GM12878 (cell line): ENCODE results near the gene HOXB3. TPM values are rescaled to one million over a fixed set of nuclear protein-coding genes. Genes with fewer than 3 reads are reported as not detected.

ENCODE experiments used
- BMI1 ChIP-seq: fragments of 450-650 bp; IDR thresholded peaks from 2 replicates; pipeline ENCODE4 v1.6.1; 2016; ENCODE audit warnings: mild to moderate bottlenecking, moderate library complexity, borderline replicate concordance
- E2F8 ChIP-seq: fragments of 450-650 bp; IDR thresholded peaks from 2 replicates; pipeline ENCODE4 v1.6.1; 2018; ENCODE audit warnings: mild to moderate bottlenecking, low read depth, moderate library complexity; ENCODE audit not compliant: partially characterized antibody
- EP300 ChIP-seq, 2 experiments: fragments of 150-350 bp in 1 of 2; IDR thresholded peaks; 2 replicates each; pipeline ENCODE4 v1.6.1; 2011 to 2012; ENCODE audit warnings: low read depth in 2 of 2, low read length in 2 of 2, borderline replicate concordance in 1 of 2, improper control_type of control experiment in 1 of 2, inconsistent platforms in 1 of 2; ENCODE audit not compliant: control insufficient read depth in 1 of 2
- HDAC6 ChIP-seq: fragments of 200-600 bp; sonication (generic); IDR thresholded peaks from one replicate; pipeline ENCODE4 v1.8.0; 2017; ENCODE audit warnings: antibody characterized with exemption; ENCODE audit not compliant: unreplicated experiment
- IRF4 ChIP-seq: IDR thresholded peaks from 2 replicates; pipeline ENCODE4 v1.6.1; 2011; ENCODE audit warnings: low read depth, low read length
- MYC ChIP-seq: IDR thresholded peaks from 2 replicates; pipeline ENCODE4 v1.6.1; 2011; ENCODE audit warnings: mild to moderate bottlenecking, low read length, moderate library complexity, inconsistent platforms; ENCODE audit not compliant: insufficient read depth, insufficient replicate concordance, insufficient read length, severe bottlenecking
- NR2C1 ChIP-seq: fragments of 450-650 bp; IDR thresholded peaks from 2 replicates; pipeline ENCODE4 v1.6.1; 2017; ENCODE audit warnings: antibody characterized with exemption, mild to moderate bottlenecking, moderate library complexity
- PAX5 ChIP-seq: IDR thresholded peaks from 2 replicates; pipeline ENCODE4 v1.6.1; 2011; ENCODE audit warnings: low read depth, low read length, borderline replicate concordance
- POLR2A ChIP-seq: IDR thresholded peaks from 2 replicates; pipeline ENCODE4 v1.6.1; 2011; ENCODE audit warnings: low read depth, mild to moderate bottlenecking, low read length
- PRDM15 ChIP-seq: fragments of 450-650 bp; formaldehyde crosslinking; IDR thresholded peaks from 2 replicates; pipeline ENCODE4 v1.4.0; 2020; ENCODE audit warnings: mild to moderate bottlenecking, moderate library complexity
- RELB ChIP-seq: fragments of 450-650 bp; IDR thresholded peaks from 2 replicates; pipeline ENCODE4 v1.6.1; 2017; ENCODE audit warnings: low read depth, mild to moderate bottlenecking, moderate library complexity
- RUNX3 ChIP-seq: IDR thresholded peaks from 2 replicates; pipeline ENCODE4 v1.6.1; 2012; ENCODE audit warnings: low read length, inconsistent platforms
- SIX5 ChIP-seq: IDR thresholded peaks from 2 replicates; pipeline ENCODE4 v1.6.1; 2011; ENCODE audit warnings: mild to moderate bottlenecking, low read depth, low read length, moderate library complexity; ENCODE audit not compliant: severe bottlenecking
- SPI1 ChIP-seq: IDR thresholded peaks from 2 replicates; pipeline ENCODE4 v1.6.1; 2011; ENCODE audit warnings: low read depth, mild to moderate bottlenecking, low read length, moderate library complexity, borderline replicate concordance; ENCODE audit not compliant: insufficient read depth
- SREBF1 ChIP-seq: IDR thresholded peaks from 2 replicates; pipeline ENCODE4 v1.6.1; 2012; ENCODE audit warnings: mild to moderate bottlenecking, low read length
- SUPT20H ChIP-seq: IDR thresholded peaks from 2 replicates; pipeline ENCODE4 v1.6.1; 2011; ENCODE audit warnings: low read depth, mild to moderate bottlenecking, low read length, moderate library complexity, borderline replicate concordance; ENCODE audit not compliant: control insufficient read depth
- polyA plus RNA-seq, 11 experiments: library from polyadenylated mRNA; depleted of rRNA in 4 of 11; unstranded in 6 of 11; stranded (reverse) in 5 of 11; fragments of >200 nt; fragmentation: Nextera tagmentation in 4 of 11; fragmentation: Illumina TruSeq in 1 of 11; extraction: Ambion mirVana in 4 of 11; extraction: Trizol in 1 of 11; gene quantifications; 1 replicate in 1 of 11; 2 replicates in 10 of 11; pipeline versions ENCODE4 v1.2.1 to v1.2.3, GENCODE V29; 2011 to 2016; ENCODE audit warnings: inconsistent platforms in 2 of 11, missing spikeins in 2 of 11, low read depth in 1 of 11
- total RNA-seq, 4 experiments: library from RNA; depleted of rRNA in 3 of 4; stranded (reverse); fragments of >200 nt in 3 of 4; fragmentation: Illumina TruSeq in 1 of 4; extraction: Trizol in 1 of 4; gene quantifications; 2 replicates each; pipeline versions ENCODE4 v1.2.1 to v1.2.3, GENCODE V29; 2013 to 2021

HOXB3 gene
- total and polyA plus RNA-seq, 10 of the 15 experiments (the other 5 are each of a cell fraction or from before 2014, with no cell fraction given), result 0.19 to 7.7 (median 2.9) TPM

GRCh38 chr17:48631693-48632578, 41.9 kb upstream of the HOXB3 start (continued):
- TF ChIP-seq EP300 (IDR thresholded peaks at IDR 0.05; ENCODE audit: borderline replicate concordance in 1 of 2, control insufficient read depth in 1 of 2, low read depth in 2 of 2, low read length in 2 of 2) (no peak; a peak in 1 of 4 replicates), POLR2A (no peak), MYC (no peak), BMI1 (no peak), SIX5 (no peak), IRF4 (peak; percentile 91), SREBF1 (no peak), SPI1 (no peak), PRDM15 (CRISPR knock-in tag) (no peak), HDAC6 (no peak), PAX5 (peak; percentile 28; the same call in 1 of the 2 replicates), SUPT20H (no peak), RELB (no peak), RUNX3 (peak; percentile 67), NR2C1 (no peak), E2F8 (no peak)
